HG03066 (cell line): Measurements from ENCODE around the gene ZNF93.
"Not testable (repeated sequence)": the region's sequence is repeated elsewhere in the genome, so short reads cannot be mapped to it uniquely, and the experiment has no call there.

Experiments used
- ATAC-seq: cut with Tn5 transposase; IDR thresholded peaks from one replicate; pipeline ENCODE4 v1.9.1; 2021; ENCODE audit warnings: low read depth; ENCODE audit not compliant: unreplicated experiment

Gene ZNF93

GRCh38 chr19:19933432-19934314, 32.9 kb downstream of the ZNF93 start:
- ATAC-seq, result not testable (repeated sequence)

DNA sequence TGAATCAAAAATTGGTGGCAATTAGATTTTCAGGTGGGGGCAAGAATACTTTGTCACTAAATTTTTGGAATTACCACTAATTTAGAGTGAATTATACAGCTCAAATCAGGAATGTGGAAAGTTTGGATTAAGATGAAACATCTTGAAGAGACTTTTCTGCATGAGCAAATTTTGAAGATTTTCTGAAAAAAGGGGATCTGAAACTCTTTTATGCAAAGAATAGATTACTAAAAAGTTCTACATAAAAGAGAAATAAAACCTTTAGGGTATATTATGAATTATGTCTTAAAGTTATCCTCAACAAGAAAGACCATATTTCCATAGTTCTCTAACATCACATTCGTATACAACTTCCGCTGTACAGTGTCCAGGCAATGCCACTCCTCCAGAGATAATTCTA, 36.7 kb downstream of the ZNF93 start:
- no peak for ATAC-seq

GRCh38 chr19:19938449-19938848, 37.7 kb downstream of the ZNF93 start:
- ATAC-seq, result no peak

- ATAC-seq, result no peak
These were observed 43.3 kb downstream of the ZNF93 start for GRCh38 chr19:19943848-19944582.

DNA sequence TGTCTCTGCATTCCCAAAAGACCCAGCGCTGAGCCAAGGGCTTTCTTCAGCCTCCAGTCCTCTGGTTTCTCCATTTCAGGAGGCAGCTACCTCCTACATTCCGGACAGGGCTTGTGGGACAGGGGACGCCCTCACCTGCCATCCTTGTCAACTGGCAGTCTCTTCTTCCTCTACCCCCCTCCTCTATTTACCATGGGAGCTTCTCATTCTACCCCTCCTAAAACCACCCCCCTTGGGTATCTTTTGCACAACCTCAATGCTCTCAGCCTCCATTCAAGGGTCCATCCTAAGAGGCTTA, 43.8 kb downstream of the ZNF93 start:
- ATAC-seq, result no peak

GRCh38 chr19:19946226-19946625, 45.5 kb downstream of the ZNF93 start:
- ATAC-seq, result no peak

GRCh38 chr19:19948800-19949199, 48.1 kb downstream of the ZNF93 start:
- no peak for ATAC-seq

GRCh38 chr19:19955208-19955607, 54.5 kb downstream of the ZNF93 start:
- no peak for ATAC-seq

DNA sequence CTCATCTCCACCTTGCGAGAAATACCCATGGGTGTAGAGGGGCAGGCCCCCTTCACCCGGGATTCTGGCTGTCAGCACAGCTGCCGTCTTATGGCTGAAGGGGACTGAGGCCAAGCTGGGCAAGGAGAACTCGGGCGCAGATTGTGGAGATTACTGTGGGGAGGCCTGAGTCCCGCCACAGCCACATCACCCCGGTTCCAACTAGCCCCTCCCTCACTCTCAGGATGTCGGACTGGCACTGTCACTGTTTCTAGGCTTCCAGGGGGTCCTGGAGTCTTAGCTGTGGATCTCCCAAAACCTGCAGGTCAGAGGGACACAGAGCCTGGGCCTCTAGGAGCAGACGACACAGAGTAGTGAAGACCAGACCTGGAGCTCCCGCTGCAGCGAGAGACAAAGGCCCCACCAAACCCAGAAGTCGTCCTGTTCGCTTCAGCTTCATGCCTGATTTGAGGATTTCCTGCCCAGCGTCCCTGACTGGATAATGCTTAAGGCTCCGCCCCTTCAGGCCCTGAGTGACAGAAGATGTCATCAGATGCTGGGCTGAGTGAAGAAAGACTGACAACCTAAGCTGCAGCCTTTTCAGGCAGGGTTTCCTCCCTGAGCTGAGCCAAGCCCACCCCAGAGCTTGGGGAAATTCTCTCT, 55.8 kb downstream of the ZNF93 start:
- ATAC-seq, result no peak

DNA sequence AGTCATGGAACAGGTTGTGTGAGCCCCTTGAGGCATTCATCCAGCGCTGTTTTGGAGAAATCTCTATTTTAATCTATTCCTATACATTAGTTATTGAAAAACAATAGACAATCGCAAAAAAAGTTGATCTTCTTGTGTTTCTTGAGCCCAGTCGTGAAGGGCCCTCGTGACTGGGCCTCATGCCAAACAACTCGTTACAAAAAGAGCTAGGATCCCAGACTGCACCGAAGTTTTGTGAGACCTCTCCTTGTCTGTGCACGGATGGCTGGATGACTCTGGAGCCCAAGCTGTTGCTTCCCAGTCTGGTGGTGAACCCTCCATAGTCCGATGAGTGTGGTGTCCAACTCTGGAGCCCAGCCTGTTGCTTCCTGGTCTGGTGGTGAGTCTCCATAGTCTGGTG, 57.0 kb downstream of the ZNF93 start:
- not testable (repeated sequence) for ATAC-seq

- ATAC-seq, result not testable (repeated sequence)
These were observed 58.5 kb downstream of the ZNF93 start for GRCh38 chr19:19959151-19959799.

DNA sequence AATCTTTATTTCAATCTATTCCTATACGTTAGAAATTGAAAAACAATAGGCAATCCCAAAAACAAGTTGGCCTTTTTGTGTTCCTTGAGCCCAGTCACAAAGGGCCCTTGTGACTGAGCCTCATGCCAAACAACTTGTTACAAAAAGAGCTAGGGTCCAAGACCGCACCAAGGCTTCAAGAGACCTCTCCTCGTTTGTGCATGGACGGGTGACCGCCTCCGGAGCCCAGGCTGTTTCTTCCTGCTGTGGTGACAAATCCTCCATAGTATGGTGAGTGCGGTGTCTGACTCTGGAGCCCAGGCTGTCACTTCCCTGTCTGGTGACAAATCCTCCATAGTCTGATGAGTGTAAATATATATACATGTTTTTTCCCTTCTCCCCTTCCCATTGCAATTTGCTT, 63.7 kb downstream of the ZNF93 start:
- no peak for ATAC-seq

GRCh38 chr19:19966126-19966525, 65.4 kb downstream of the ZNF93 start:
- ATAC-seq, result not testable (repeated sequence)

- ATAC-seq, result no peak
These were observed 66.1 kb downstream of the ZNF93 start for GRCh38 chr19:19966862-19967261.
